Sigmoid colon (tissue), 7 donors: Measurements from ENCODE around the gene DKK2. TPM values are rescaled to one million over a fixed set of nuclear protein-coding genes. Genes with fewer than 3 reads are reported as not detected.

Experiments
- DNase-seq: peaks from one replicate; pipeline ENCODE4 v3.0.0-alpha.2; 2019
- H3K27ac ChIP-seq, 4 donors: fragments of 200-600 bp; sonication (generic); one replicate each; pipeline ENCODE4 v1.5.1; 2016 to 2019; ENCODE audit warnings: mild to moderate bottlenecking in 1 of 4
- H3K27me3 ChIP-seq, 3 donors: fragments of 200-600 bp; sonication (generic); one replicate each; pipeline ENCODE4 v1.5.1; 2019; ENCODE audit warnings: mild to moderate bottlenecking in 1 of 3
- H3K36me3 ChIP-seq, 4 donors: fragments of 200-600 bp; sonication (generic); one replicate each; pipeline ENCODE4 v1.5.1; 2016 to 2019
- H3K4me1 ChIP-seq, 4 donors: fragments of 200-600 bp; sonication (generic); one replicate each; pipeline ENCODE4 v1.5.1; 2017 to 2019
- H3K4me3 ChIP-seq, 4 donors: fragments of 200-600 bp; sonication (generic); one replicate each; pipeline ENCODE4 v1.5.1; 2017 to 2019; ENCODE audit warnings: mild to moderate bottlenecking in 2 of 4, moderate library complexity in 1 of 4
- H3K9me3 ChIP-seq, 4 donors: fragments of 200-600 bp in 3 of 4; sonication (generic) in 3 of 4; one replicate each; pipeline versions ENCODE4 v1.5.1 to v1.6.1; 2013 to 2019
- EP300 ChIP-seq, 4 donors: sonication (generic); formaldehyde crosslinking; IDR thresholded peaks; one replicate each; pipeline ENCODE4 v1.6.1; 2017; ENCODE audit warnings: antibody characterized with exemption in 4 of 4
- POLR2A ChIP-seq, 2 donors: fragments of 450-650 bp; IDR thresholded peaks; one replicate each; pipeline ENCODE4 v1.6.1; 2016; ENCODE audit warnings: antibody characterized with exemption in 2 of 2, mild to moderate bottlenecking in 2 of 2, moderate library complexity in 2 of 2
- POLR2AphosphoS5 ChIP-seq, 4 donors: sonication (generic); formaldehyde crosslinking; IDR thresholded peaks; one replicate each; pipeline ENCODE4 v1.6.1; 2017; ENCODE audit warnings: antibody characterized with exemption in 4 of 4
- WGBS, 2 donors: extraction: QIAGEN DNeasy Blood & Tissue Kit; methylation state at CpG; one replicate each; pipeline ENCODE4 v1.1.7; 2013; 5-methylcytosine and 5-hydroxymethylcytosine counted together
- intact Hi-C: fragments of 100-400 bp; cut with DNase I; formaldehyde crosslinking; loops from one replicate; pipeline ENCODE4 v1.15.1; 2023
- polyA plus RNA-seq, 3 donors: library from polyadenylated mRNA; stranded (reverse); fragments of 200-250 nt; gene quantifications; one replicate each; pipeline ENCODE4 v1.2.3, GENCODE V29; 2013
- total RNA-seq, 4 donors: library from RNA; depleted of rRNA; stranded (reverse); fragments of >200 nt; gene quantifications; one replicate each; pipeline ENCODE4 v1.1.0, GENCODE V29; 2016
- TF ChIP-seq, protein P1 (sequence below), 4 experiments: fragments of 450-650 bp in 3 of 4; fragments of 200-600 bp in 1 of 4; IDR thresholded peaks; one replicate each; pipeline ENCODE4 v1.5.1; 2016 to 2019; ENCODE audit warnings: antibody characterized with exemption in 4 of 4, mild to moderate bottlenecking in 3 of 4, moderate library complexity in 2 of 4
- donor health status: healthy with polysubstance abuse.
- donor health status: Bipolar disorder and iron deficiency.
- donor health status: healthy.

The DKK2 gene
- total and polyA plus RNA-seq, 7 donors = 0.35 to 9.1 (median 3.3) TPM; not detected in 2

DNA sequence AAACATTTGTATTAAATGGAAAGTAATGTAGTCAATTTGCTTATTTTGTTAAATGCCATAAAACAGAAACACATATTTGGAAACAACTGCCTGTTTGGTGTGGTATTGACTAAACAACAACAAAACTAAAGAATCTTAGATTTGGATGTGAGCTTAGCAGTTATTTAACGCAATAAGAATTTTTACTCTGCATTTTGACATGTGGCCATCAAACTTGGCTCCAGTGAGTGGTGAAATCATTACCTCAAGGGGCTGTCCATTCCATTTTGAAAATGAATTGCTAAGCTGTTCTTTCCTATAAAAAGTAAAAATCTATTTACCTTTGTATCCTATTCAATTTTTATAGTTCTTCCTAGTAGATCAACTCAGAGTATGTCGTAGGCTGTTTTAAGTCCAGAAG is 84.2 kb downstream of the DKK2 start:
- no peak overlapping the region for H3K27ac ChIP-seq
- no peaks in the 10 kb centered on the region for H3K4me1 ChIP-seq
- 85 to 89% methylated on average over 2 of the region's 2 CpGs for WGBS, 2 donors
- TF ChIP-seq, protein P1, sequence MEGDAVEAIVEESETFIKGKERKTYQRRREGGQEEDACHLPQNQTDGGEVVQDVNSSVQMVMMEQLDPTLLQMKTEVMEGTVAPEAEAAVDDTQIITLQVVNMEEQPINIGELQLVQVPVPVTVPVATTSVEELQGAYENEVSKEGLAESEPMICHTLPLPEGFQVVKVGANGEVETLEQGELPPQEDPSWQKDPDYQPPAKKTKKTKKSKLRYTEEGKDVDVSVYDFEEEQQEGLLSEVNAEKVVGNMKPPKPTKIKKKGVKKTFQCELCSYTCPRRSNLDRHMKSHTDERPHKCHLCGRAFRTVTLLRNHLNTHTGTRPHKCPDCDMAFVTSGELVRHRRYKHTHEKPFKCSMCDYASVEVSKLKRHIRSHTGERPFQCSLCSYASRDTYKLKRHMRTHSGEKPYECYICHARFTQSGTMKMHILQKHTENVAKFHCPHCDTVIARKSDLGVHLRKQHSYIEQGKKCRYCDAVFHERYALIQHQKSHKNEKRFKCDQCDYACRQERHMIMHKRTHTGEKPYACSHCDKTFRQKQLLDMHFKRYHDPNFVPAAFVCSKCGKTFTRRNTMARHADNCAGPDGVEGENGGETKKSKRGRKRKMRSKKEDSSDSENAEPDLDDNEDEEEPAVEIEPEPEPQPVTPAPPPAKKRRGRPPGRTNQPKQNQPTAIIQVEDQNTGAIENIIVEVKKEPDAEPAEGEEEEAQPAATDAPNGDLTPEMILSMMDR (IDR thresholded peaks at IDR 0.05) = no peak
- no peak overlapping the region for H3K4me3 ChIP-seq
- intact Hi-C loops = no loop called here
- H3K27me3 ChIP-seq = no peaks in the 10 kb centered on the region
- no peaks in the 10 kb centered on the region for H3K9me3 ChIP-seq
- H3K36me3 ChIP-seq = no peaks in the 10 kb centered on the region
- DNase-seq = no peak

DNA sequence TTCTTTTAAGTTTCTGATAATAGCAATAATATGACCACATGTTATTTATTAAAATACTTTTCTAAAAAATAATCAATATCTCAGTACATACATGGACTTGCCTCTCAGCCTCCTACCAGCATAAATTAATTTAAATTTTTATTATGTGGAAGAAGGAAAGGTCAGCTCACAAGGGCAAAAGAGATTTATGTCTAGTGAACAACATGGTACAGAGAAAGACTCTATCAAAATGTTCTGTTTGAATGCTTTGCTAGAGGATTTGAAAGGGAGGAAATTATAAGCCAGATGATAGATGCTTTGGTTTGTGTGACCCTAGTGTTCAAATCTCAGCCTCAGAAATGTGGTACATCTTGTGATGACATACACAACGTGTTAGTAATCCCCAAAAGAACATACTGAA is 94.3 kb downstream of the DKK2 start:
- intact Hi-C loops = no loop called here
- no peaks in the 10 kb centered on the region for H3K9me3 ChIP-seq
- TF ChIP-seq EP300 (IDR thresholded peaks at IDR 0.05) (no peak), POLR2AphosphoS5 (IDR thresholded peaks at IDR 0.05) (no peak), POLR2A (IDR thresholded peaks at IDR 0.05) (no peak)
- TF ChIP-seq, protein P1 (IDR thresholded peaks at IDR 0.05) = no peak
- no peak overlapping the region for H3K4me3 ChIP-seq
- no peaks in the 10 kb centered on the region for H3K4me1 ChIP-seq
- 16 to 43% methylated on average over 1 of the region's 1 CpG for WGBS, 2 donors
- no peak for DNase-seq
- no peaks in the 10 kb centered on the region for H3K36me3 ChIP-seq
- H3K27me3 ChIP-seq = no peaks in the 10 kb centered on the region
- H3K27ac ChIP-seq = no peak overlapping the region

DNA sequence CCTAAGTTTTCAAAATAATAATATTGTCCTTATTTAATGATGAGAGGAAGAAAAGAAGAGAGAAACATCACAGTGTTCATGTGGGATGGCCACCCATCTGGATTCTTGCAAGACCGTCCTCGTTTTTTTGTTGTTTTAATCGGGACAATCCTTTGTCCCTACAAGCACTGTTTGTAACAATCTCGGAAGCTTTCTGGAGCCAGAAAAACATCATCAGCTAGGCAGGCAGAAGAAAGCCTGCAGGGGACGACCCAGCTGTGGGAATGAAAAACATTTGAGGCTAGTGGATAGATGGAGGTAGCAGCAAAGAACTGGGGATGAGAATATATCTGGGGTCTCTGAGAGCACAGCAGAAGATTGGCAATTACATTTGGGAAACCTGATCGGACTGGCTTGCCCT is 105.6 kb downstream of the DKK2 start:
- TF ChIP-seq POLR2AphosphoS5 (IDR thresholded peaks at IDR 0.05) (no peak), POLR2A (IDR thresholded peaks at IDR 0.05) (no peak), EP300 (IDR thresholded peaks at IDR 0.05) (no peak)
- TF ChIP-seq, protein P1 (IDR thresholded peaks at IDR 0.05) = no peak
- no peak overlapping the region for H3K4me3 ChIP-seq
- no peaks in the 10 kb centered on the region for H3K36me3 ChIP-seq
- no peak for DNase-seq
- H3K27ac ChIP-seq = no peak overlapping the region
- no peaks in the 10 kb centered on the region for H3K4me1 ChIP-seq
- intact Hi-C loops = no loop called here
- 58 to 75% methylated on average over 6 of the region's 6 CpGs for WGBS, 2 donors
- no peaks in the 10 kb centered on the region for H3K27me3 ChIP-seq
- H3K9me3 ChIP-seq = no peaks in the 10 kb centered on the region

DNA sequence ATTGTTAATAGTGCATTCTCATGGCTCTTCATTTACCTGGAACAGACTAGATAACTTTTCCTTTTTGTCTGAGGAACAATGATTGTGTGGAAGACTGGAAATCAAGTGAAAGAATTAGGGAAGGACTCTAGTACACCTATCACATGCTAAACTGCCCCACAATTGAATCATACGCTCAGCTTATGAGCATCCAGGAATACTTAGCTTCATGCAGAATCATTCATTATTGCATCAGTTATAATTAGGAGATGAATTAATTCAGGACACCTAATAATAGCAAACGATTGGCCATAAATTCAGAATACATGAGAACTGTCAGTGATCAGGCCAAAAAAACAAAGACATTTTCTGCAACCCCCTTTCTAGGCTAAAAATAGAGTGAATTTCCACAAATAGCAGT is 106.9 kb downstream of the DKK2 start:
- H3K4me1 ChIP-seq = no peaks in the 10 kb centered on the region
- H3K27me3 ChIP-seq = no peaks in the 10 kb centered on the region
- H3K9me3 ChIP-seq = no peaks in the 10 kb centered on the region
- 72 to 84% methylated on average over 2 of the region's 2 CpGs for WGBS, 2 donors
- no peaks in the 10 kb centered on the region for H3K36me3 ChIP-seq
- TF ChIP-seq, protein P1 (IDR thresholded peaks at IDR 0.05) = no peak
- TF ChIP-seq POLR2AphosphoS5 (IDR thresholded peaks at IDR 0.05) = no peak
- no peak for TF ChIP-seq POLR2A (IDR thresholded peaks at IDR 0.05)
- TF ChIP-seq EP300 (IDR thresholded peaks at IDR 0.05) = no peak
- H3K27ac ChIP-seq = no peak overlapping the region
- H3K4me3 ChIP-seq = no peak overlapping the region
- intact Hi-C loops = no loop called here
- DNase-seq = no peak

DNA sequence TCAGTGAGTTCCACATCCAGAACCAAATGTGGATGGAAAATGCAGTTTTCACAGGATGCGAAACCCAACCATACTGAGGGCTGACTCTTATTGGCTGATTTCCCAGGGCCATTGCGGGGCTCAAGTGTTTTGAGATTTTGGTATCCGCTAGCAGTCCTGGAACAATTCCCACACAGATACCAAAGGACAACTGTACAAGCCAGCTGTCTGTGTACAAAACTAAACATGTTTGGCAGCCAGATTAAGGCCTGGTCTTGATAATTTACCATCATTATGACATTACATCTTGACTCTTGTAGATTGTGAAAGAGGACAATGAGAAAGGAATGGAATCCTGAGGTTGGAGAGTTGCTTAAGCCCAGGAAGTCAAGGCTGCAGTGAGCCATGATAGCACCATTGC is 121.9 kb downstream of the DKK2 start:
- Histone ChIP-seq H3K4me1 (no peaks in the 10 kb centered on the region), H3K4me3 (no peak overlapping the region), H3K27ac (no peak overlapping the region), H3K36me3 (no peaks in the 10 kb centered on the region), H3K9me3 (no peaks in the 10 kb centered on the region), H3K27me3 (no peaks in the 10 kb centered on the region)
- intact Hi-C loops = no loop called here
- 80 to 86% methylated on average over 3 of the region's 3 CpGs for WGBS, 2 donors
- no peak for DNase-seq
- TF ChIP-seq POLR2AphosphoS5 (IDR thresholded peaks at IDR 0.05) (no peak), POLR2A (IDR thresholded peaks at IDR 0.05) (no peak), EP300 (IDR thresholded peaks at IDR 0.05) (no peak)
- TF ChIP-seq, protein P1 (IDR thresholded peaks at IDR 0.05) = no peak
